ENCODE measurements around the gene CD4.

The CD4 gene

GRCh38 chr12:6827982-6828780 is 38.9 kb downstream of the CD4 start, which contains the start of gene P3H3:
Gene P3H3, plus strand, starts transcription at chr12:6828407. Its CDS starts 34 bp downstream, at chr12:6828441.
- peak within 1 kb of the TSS; percentile 60 for H3K27ac ChIP-seq (ENCODE audit: insufficient read depth, low read depth, low read length, poor library complexity, severe bottlenecking)
- H3K27me3 ChIP-seq (ENCODE audit: control insufficient read depth, insufficient read depth, low read length, poor library complexity, severe bottlenecking), result no peaks in the 10 kb centered on the region
- no peaks in the 10 kb centered on the region for H3K9me3 ChIP-seq (ENCODE audit: control insufficient read depth, low read length)
- 0% methylated on average over 59 to 60 of the region's 60 CpGs for WGBS, 2 experiments
- H3K4me1 ChIP-seq (ENCODE audit: control insufficient read depth, insufficient read depth, low read length), result peaks cover 38% of the 10 kb centered on the region
- peaks cover 17% of the 10 kb centered on the region for H3K36me3 ChIP-seq (ENCODE audit: control insufficient read depth, insufficient read depth, low read length)
- H3K4me3 ChIP-seq (ENCODE audit: insufficient read depth, low read depth, low read length), result peak within 1 kb of the TSS; percentile 96

GRCh38 chr12:6828781-6829535 is 39.6 kb downstream of the CD4 start:
- Histone ChIP-seq H3K27ac (ENCODE audit: insufficient read depth, low read depth, low read length, poor library complexity, severe bottlenecking) (peak overlapping the region; percentile 6), H3K27me3 (ENCODE audit: control insufficient read depth, insufficient read depth, low read length, poor library complexity, severe bottlenecking) (no peaks in the 10 kb centered on the region), H3K9me3 (ENCODE audit: control insufficient read depth, low read length) (no peaks in the 10 kb centered on the region), H3K36me3 (ENCODE audit: control insufficient read depth, insufficient read depth, low read length) (peaks cover 24% of the 10 kb centered on the region), H3K4me3 (ENCODE audit: insufficient read depth, low read depth, low read length) (peak overlapping the region; percentile 96), H3K4me1 (ENCODE audit: control insufficient read depth, insufficient read depth, low read length) (peaks cover 30% of the 10 kb centered on the region)
- WGBS, 2 experiments, result 0% methylated on average over 71 of the region's 71 CpGs

GRCh38 chr12:6829536-6830220 is 40.4 kb downstream of the CD4 start:
- H3K4me1 ChIP-seq (ENCODE audit: control insufficient read depth, insufficient read depth, low read length), result peaks cover 29% of the 10 kb centered on the region
- 29 to 31% methylated on average over 19 of the region's 19 CpGs for WGBS, 2 experiments
- no peaks in the 10 kb centered on the region for H3K27me3 ChIP-seq (ENCODE audit: control insufficient read depth, insufficient read depth, low read length, poor library complexity, severe bottlenecking)
- no peak overlapping the region for H3K27ac ChIP-seq (ENCODE audit: insufficient read depth, low read depth, low read length, poor library complexity, severe bottlenecking)
- peak overlapping the region; percentile 96 for H3K4me3 ChIP-seq (ENCODE audit: insufficient read depth, low read depth, low read length)
- H3K9me3 ChIP-seq (ENCODE audit: control insufficient read depth, low read length), result no peaks in the 10 kb centered on the region
- H3K36me3 ChIP-seq (ENCODE audit: control insufficient read depth, insufficient read depth, low read length), result peaks cover 29% of the 10 kb centered on the region

- no peaks in the 10 kb centered on the region for H3K27me3 ChIP-seq (ENCODE audit: control insufficient read depth, insufficient read depth, low read length, poor library complexity, severe bottlenecking)
- peak overlapping the region; percentile 96 for H3K4me3 ChIP-seq (ENCODE audit: insufficient read depth, low read depth, low read length)
- WGBS, 2 experiments, result 89 to 91% methylated on average over 11 of the region's 11 CpGs
- no peaks in the 10 kb centered on the region for H3K9me3 ChIP-seq (ENCODE audit: control insufficient read depth, low read length)
- H3K4me1 ChIP-seq (ENCODE audit: control insufficient read depth, insufficient read depth, low read length), result peaks cover 22% of the 10 kb centered on the region
- no peak overlapping the region for H3K27ac ChIP-seq (ENCODE audit: insufficient read depth, low read depth, low read length, poor library complexity, severe bottlenecking)
- H3K36me3 ChIP-seq (ENCODE audit: control insufficient read depth, insufficient read depth, low read length), result peaks cover 29% of the 10 kb centered on the region
Observed at GRCh38 chr12:6830286-6830890, 41.1 kb downstream of the CD4 start.

GRCh38 chr12:6830999-6831398 is 41.7 kb downstream of the CD4 start:
- H3K27me3 ChIP-seq (ENCODE audit: control insufficient read depth, insufficient read depth, low read length, poor library complexity, severe bottlenecking), result no peaks in the 10 kb centered on the region
- peaks cover 18% of the 10 kb centered on the region for H3K4me1 ChIP-seq (ENCODE audit: control insufficient read depth, insufficient read depth, low read length)
- WGBS, 2 experiments, result 89 to 93% methylated on average over 6 of the region's 6 CpGs
- no peak overlapping the region for H3K27ac ChIP-seq (ENCODE audit: insufficient read depth, low read depth, low read length, poor library complexity, severe bottlenecking)
- peaks cover 29% of the 10 kb centered on the region for H3K36me3 ChIP-seq (ENCODE audit: control insufficient read depth, insufficient read depth, low read length)
- H3K9me3 ChIP-seq (ENCODE audit: control insufficient read depth, low read length), result no peaks in the 10 kb centered on the region
- H3K4me3 ChIP-seq (ENCODE audit: insufficient read depth, low read depth, low read length), result no peak overlapping the region

- Histone ChIP-seq H3K36me3 (ENCODE audit: control insufficient read depth, insufficient read depth, low read length) (peaks cover 29% of the 10 kb centered on the region), H3K27me3 (ENCODE audit: control insufficient read depth, insufficient read depth, low read length, poor library complexity, severe bottlenecking) (no peaks in the 10 kb centered on the region), H3K27ac (ENCODE audit: insufficient read depth, low read depth, low read length, poor library complexity, severe bottlenecking) (no peak overlapping the region), H3K4me3 (ENCODE audit: insufficient read depth, low read depth, low read length) (no peak overlapping the region), H3K9me3 (ENCODE audit: control insufficient read depth, low read length) (no peaks in the 10 kb centered on the region), H3K4me1 (ENCODE audit: control insufficient read depth, insufficient read depth, low read length) (peaks cover 18% of the 10 kb centered on the region)
- WGBS, 2 experiments, result 93 to 94% methylated on average over 12 of the region's 12 CpGs
Observed at GRCh38 chr12:6831450-6831995, 42.2 kb downstream of the CD4 start.

- Histone ChIP-seq H3K9me3 (ENCODE audit: control insufficient read depth, low read length) (no peaks in the 10 kb centered on the region), H3K27ac (ENCODE audit: insufficient read depth, low read depth, low read length, poor library complexity, severe bottlenecking) (no peak overlapping the region), H3K36me3 (ENCODE audit: control insufficient read depth, insufficient read depth, low read length) (peaks cover 31% of the 10 kb centered on the region), H3K27me3 (ENCODE audit: control insufficient read depth, insufficient read depth, low read length, poor library complexity, severe bottlenecking) (no peaks in the 10 kb centered on the region), H3K4me3 (ENCODE audit: insufficient read depth, low read depth, low read length) (no peak overlapping the region), H3K4me1 (ENCODE audit: control insufficient read depth, insufficient read depth, low read length) (peaks cover 13% of the 10 kb centered on the region)
- WGBS, 2 experiments, result 93 to 98% methylated on average over 4 of the region's 4 CpGs
Observed at GRCh38 chr12:6832125-6832524, 42.8 kb downstream of the CD4 start.

GRCh38 chr12:6833189-6833890 is 44.0 kb downstream of the CD4 start:
- Histone ChIP-seq H3K9me3 (ENCODE audit: control insufficient read depth, low read length) (no peaks in the 10 kb centered on the region), H3K4me1 (ENCODE audit: control insufficient read depth, insufficient read depth, low read length) (peaks cover 10% of the 10 kb centered on the region), H3K36me3 (ENCODE audit: control insufficient read depth, insufficient read depth, low read length) (peaks cover 40% of the 10 kb centered on the region), H3K27ac (ENCODE audit: insufficient read depth, low read depth, low read length, poor library complexity, severe bottlenecking) (no peak overlapping the region), H3K27me3 (ENCODE audit: control insufficient read depth, insufficient read depth, low read length, poor library complexity, severe bottlenecking) (no peaks in the 10 kb centered on the region), H3K4me3 (ENCODE audit: insufficient read depth, low read depth, low read length) (no peak overlapping the region)
- 94 to 97% methylated on average over 6 of the region's 6 CpGs for WGBS, 2 experiments

- H3K9me3 ChIP-seq (ENCODE audit: control insufficient read depth, low read length), result no peaks in the 10 kb centered on the region
- no peaks in the 10 kb centered on the region for H3K27me3 ChIP-seq (ENCODE audit: control insufficient read depth, insufficient read depth, low read length, poor library complexity, severe bottlenecking)
- peaks cover 40% of the 10 kb centered on the region for H3K36me3 ChIP-seq (ENCODE audit: control insufficient read depth, insufficient read depth, low read length)
- peaks cover 16% of the 10 kb centered on the region for H3K4me1 ChIP-seq (ENCODE audit: control insufficient read depth, insufficient read depth, low read length)
- no peak overlapping the region for H3K27ac ChIP-seq (ENCODE audit: insufficient read depth, low read depth, low read length, poor library complexity, severe bottlenecking)
- 75 to 91% methylated on average over 1 of the region's 1 CpG for WGBS, 2 experiments
- H3K4me3 ChIP-seq (ENCODE audit: insufficient read depth, low read depth, low read length), result no peak overlapping the region
Observed at GRCh38 chr12:6834254-6834653, 44.9 kb downstream of the CD4 start.

Data from ectodermal cell (in vitro differentiated cells).